ENCODE measurements around the gene ZNF497.

DNA sequence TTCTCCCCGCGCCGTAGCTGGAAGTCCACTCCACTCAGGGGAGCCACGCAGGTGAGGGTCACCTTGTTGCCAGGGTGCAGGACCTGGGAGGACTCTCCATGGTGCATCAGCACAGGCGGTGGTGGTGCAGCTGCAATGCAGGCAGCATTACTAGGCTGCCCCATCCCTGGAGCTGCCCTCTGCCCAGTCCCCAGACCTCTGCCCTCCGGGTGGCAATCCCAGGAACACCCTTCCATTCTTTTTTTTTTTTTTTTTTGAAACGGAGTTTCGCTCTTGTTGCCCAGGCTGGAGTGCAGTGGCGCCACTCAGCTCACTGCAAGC is 11.0 kb downstream of the ZNF497 start:
- TF ChIP-seq CTCF (IDR thresholded peaks at IDR 0.05; ENCODE audit: low read length) (no peak), EZH2 (optimal IDR thresholded peaks at IDR 0.05; ENCODE audit: low read depth, low read length) (no peak)

Data from MM.1S (cell line).